KMS-11 (cell line): ENCODE measurements around the gene DNAJA2.
"Not testable (repeated sequence)": the region's sequence is repeated elsewhere in the genome, so short reads cannot be mapped to it uniquely, and the experiment has no call there.

ENCODE experiments used
- H2AFZ ChIP-seq: fragments of 200-600 bp; sonication (generic); 2 replicates; pipeline ENCODE4 v1.6.1; 2016; ENCODE audit warnings: antibody characterized with exemption, mixed run types, low read depth
- H3K27ac ChIP-seq: fragments of 200-600 bp; sonication (generic); 2 replicates; pipeline ENCODE4 v1.6.1; 2016; ENCODE audit warnings: mild to moderate bottlenecking, mixed run types
- H3K27me3 ChIP-seq: fragments of 200-600 bp; sonication (generic); 2 replicates; pipeline ENCODE4 v1.6.1; 2017; ENCODE audit warnings: mild to moderate bottlenecking, low read depth, mixed run types, moderate library complexity; ENCODE audit not compliant: insufficient read depth
- H3K36me3 ChIP-seq: fragments of 200-600 bp; sonication (generic); 2 replicates; pipeline ENCODE4 v1.6.1; 2017; ENCODE audit warnings: mild to moderate bottlenecking, mixed run types; ENCODE audit not compliant: insufficient read depth
- H3K4me1 ChIP-seq: fragments of 200-600 bp; sonication (generic); 2 replicates; pipeline ENCODE4 v1.6.1; 2016; ENCODE audit warnings: mild to moderate bottlenecking, low read depth, mixed run types; ENCODE audit not compliant: poor library complexity, severe bottlenecking
- H3K4me2 ChIP-seq: fragments of 200-600 bp; sonication (generic); 2 replicates; pipeline ENCODE4 v1.7.0; 2016; ENCODE audit warnings: mild to moderate bottlenecking, mixed run types
- H3K4me3 ChIP-seq: fragments of 200-600 bp; sonication (generic); IDR thresholded peaks from 2 replicates; pipeline ENCODE4 v1.6.1; 2017; ENCODE audit warnings: low read depth, low read length, mixed read lengths; ENCODE audit not compliant: insufficient read depth
- H3K79me2 ChIP-seq: fragments of 200-600 bp; sonication (generic); 2 replicates; pipeline ENCODE4 v1.6.1; 2016; ENCODE audit warnings: low read depth, mixed run types; ENCODE audit not compliant: insufficient read depth
- H3K9ac ChIP-seq: fragments of 200-600 bp; sonication (generic); 2 replicates; pipeline ENCODE4 v1.6.1; 2016; ENCODE audit warnings: mild to moderate bottlenecking, mixed run types
- H4K20me1 ChIP-seq: fragments of 200-600 bp; sonication (generic); 2 replicates; pipeline ENCODE4 v1.6.1; 2016; ENCODE audit warnings: mild to moderate bottlenecking, mixed run types; ENCODE audit not compliant: insufficient read depth
- TF ChIP-seq, protein P1 (sequence below): fragments of 200-600 bp; sonication (generic); conservative IDR thresholded peaks from 2 replicates; pipeline ENCODE4 v1.6.1; 2017; ENCODE audit warnings: low read depth, mild to moderate bottlenecking, antibody characterized with exemption, low read length, moderate library complexity, mixed read lengths

DNAJA2 gene

GRCh38 chr16:46948548-46949166, 24.8 kb downstream of the DNAJA2 start:
- TF ChIP-seq, protein P1, sequence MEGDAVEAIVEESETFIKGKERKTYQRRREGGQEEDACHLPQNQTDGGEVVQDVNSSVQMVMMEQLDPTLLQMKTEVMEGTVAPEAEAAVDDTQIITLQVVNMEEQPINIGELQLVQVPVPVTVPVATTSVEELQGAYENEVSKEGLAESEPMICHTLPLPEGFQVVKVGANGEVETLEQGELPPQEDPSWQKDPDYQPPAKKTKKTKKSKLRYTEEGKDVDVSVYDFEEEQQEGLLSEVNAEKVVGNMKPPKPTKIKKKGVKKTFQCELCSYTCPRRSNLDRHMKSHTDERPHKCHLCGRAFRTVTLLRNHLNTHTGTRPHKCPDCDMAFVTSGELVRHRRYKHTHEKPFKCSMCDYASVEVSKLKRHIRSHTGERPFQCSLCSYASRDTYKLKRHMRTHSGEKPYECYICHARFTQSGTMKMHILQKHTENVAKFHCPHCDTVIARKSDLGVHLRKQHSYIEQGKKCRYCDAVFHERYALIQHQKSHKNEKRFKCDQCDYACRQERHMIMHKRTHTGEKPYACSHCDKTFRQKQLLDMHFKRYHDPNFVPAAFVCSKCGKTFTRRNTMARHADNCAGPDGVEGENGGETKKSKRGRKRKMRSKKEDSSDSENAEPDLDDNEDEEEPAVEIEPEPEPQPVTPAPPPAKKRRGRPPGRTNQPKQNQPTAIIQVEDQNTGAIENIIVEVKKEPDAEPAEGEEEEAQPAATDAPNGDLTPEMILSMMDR, result no peak
- Histone ChIP-seq H2AFZ (no peak overlapping the region), H3K9ac (no peak overlapping the region), H3K4me1 (peaks cover 16% of the 10 kb centered on the region), H3K27me3 (no peaks in the 10 kb centered on the region), H3K27ac (no peak overlapping the region), H3K36me3 (no peaks in the 10 kb centered on the region), H3K4me2 (no peak overlapping the region), H3K79me2 (no peaks in the 10 kb centered on the region), H4K20me1 (no peaks in the 10 kb centered on the region), H3K4me3 (no peak overlapping the region)

DNA sequence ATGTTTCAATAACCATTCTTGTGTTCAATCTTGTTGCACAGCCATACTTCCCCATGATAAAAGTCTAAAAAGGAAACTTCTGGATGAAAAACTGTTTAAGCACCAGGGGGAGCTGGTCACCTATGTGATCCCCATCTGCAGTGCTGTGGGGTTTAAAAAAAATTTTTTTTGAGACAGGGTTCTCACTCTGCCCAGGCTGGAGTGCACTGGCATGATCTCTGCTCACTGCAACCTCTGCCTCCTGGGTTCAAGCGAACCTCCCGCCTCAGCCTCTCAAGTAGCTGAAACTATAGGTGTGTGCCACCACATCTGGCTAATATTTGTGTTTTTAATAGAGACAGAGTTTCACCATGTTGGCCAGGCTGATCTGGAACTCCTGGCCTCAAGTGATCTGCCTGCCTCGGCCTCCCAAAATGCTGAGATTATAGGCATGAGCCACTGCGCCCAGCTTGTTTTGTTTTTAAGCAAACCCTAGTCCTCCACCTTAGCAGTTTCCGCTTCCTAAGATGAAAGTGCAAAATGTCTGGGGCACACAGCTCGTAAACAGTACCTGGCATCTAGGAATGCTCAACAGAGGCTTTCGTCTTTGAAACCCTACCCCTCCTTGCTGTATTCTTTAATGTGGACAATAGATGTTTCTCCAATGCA, 25.4 kb downstream of the DNAJA2 start:
- Histone ChIP-seq H2AFZ (no peak overlapping the region), H3K9ac (no peak overlapping the region), H3K4me2 (no peak overlapping the region), H3K79me2 (no peaks in the 10 kb centered on the region), H3K27ac (no peak overlapping the region), H3K36me3 (no peaks in the 10 kb centered on the region), H3K27me3 (no peaks in the 10 kb centered on the region), H3K4me1 (peaks cover 16% of the 10 kb centered on the region), H4K20me1 (no peaks in the 10 kb centered on the region), H3K4me3 (no peak overlapping the region)
- TF ChIP-seq, protein P1, result peak; percentile 77

DNA sequence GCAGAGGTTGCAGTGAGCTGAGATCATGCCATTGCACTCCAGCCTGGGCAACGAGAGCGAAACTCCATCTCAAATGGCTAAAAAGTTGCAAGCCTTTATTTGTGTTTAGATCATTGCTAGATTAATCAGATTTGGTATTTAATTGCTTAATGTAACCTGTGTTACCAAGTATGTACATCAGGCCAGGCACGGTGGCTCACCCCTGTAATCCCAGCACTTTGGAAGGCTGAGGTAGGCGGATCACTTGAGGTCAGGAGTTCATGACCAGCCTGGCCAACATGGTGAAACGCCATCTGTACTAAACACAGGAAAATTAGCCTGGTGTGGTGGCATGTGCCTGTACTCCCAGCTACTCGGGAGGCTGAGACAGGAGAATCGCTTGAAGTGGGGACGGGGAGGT, 28.8 kb downstream of the DNAJA2 start:
- H3K27me3 ChIP-seq, H3K9ac ChIP-seq, H3K79me2 ChIP-seq, H2AFZ ChIP-seq, H3K4me3 ChIP-seq, H3K4me2 ChIP-seq, H3K36me3 ChIP-seq, H4K20me1 ChIP-seq, H3K27ac ChIP-seq: not testable (repeated sequence)
- peaks cover 16% of the 10 kb centered on the region for H3K4me1 ChIP-seq

DNA sequence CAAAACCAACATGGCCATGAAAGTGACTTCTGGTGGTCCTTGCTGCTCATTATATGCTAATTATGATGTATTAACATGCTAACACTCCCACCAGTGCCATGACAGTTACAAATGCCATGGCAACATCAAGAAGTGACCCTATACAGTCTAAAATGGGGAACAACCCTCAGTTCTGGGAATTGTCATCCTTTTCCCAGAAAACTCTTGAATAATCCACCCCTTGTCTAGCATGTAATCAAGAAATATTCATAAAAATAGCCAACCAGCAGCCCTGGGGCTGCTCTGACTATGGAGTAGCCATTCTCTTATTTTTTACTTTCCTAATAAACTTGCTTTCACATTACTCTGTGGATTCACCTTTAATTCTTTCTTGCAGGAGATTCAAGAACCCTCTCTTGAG, 35.9 kb downstream of the DNAJA2 start:
- no peaks in the 10 kb centered on the region for H4K20me1 ChIP-seq
- TF ChIP-seq, protein P1, result no peak
- no peak overlapping the region for H3K27ac ChIP-seq
- H3K79me2 ChIP-seq, result no peaks in the 10 kb centered on the region
- no peaks in the 10 kb centered on the region for H3K4me1 ChIP-seq
- no peaks in the 10 kb centered on the region for H3K27me3 ChIP-seq
- no peaks in the 10 kb centered on the region for H3K36me3 ChIP-seq
- no peak overlapping the region for H3K4me3 ChIP-seq
- H2AFZ ChIP-seq, result no peak overlapping the region
- H3K9ac ChIP-seq, result no peak overlapping the region
- no peak overlapping the region for H3K4me2 ChIP-seq

DNA sequence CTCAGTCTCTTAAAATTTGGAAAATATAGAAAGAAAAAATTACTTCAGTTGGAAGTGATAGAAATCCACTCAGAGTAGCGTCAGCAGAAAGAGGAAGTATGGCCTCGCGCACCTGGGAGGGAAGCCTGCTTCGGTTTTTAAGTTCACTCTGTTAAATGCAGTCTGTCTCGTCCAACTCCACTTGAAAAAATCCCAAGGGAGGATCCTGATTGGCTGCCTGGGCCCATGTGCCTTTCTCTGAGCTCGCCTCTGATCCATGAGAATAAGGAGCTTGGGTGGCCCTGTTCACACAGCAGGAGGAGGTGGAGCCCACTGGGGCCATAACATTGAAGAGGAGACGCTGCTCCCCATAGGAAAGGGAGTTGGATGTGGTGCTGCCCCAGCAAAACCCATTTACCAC, 40.7 kb downstream of the DNAJA2 start:
- H3K4me3 ChIP-seq, result no peak overlapping the region

More for the DNA sequence above, 40.7 kb downstream of the DNAJA2 start:
- no peaks in the 10 kb centered on the region for H3K79me2 ChIP-seq
- H3K9ac ChIP-seq, result no peak overlapping the region
- no peaks in the 10 kb centered on the region for H4K20me1 ChIP-seq
- no peaks in the 10 kb centered on the region for H3K27me3 ChIP-seq
- H3K27ac ChIP-seq, result no peak overlapping the region
- H3K4me2 ChIP-seq, result no peak overlapping the region
- no peaks in the 10 kb centered on the region for H3K4me1 ChIP-seq
- no peaks in the 10 kb centered on the region for H3K36me3 ChIP-seq
- TF ChIP-seq, protein P1, result no peak
- no peak overlapping the region for H2AFZ ChIP-seq
